Trophoblast cell (in vitro differentiated cells and primary cell): ENCODE results near the gene NFATC1.

Experiments
- DNase-seq, 2 donors: peaks; one replicate each; pipeline ENCODE4 v3.0.0-alpha.2; 2016
- H2AFZ ChIP-seq: 2 replicates; pipeline ENCODE4 v1.6.1; 2013; ENCODE audit warnings: low read length, moderate library complexity, mild to moderate bottlenecking; ENCODE audit not compliant: insufficient read depth, poor library complexity
- H2AK5ac ChIP-seq: 2 replicates; pipeline ENCODE4 v1.6.1; 2013; ENCODE audit warnings: mild to moderate bottlenecking, low read length
- H2BK120ac ChIP-seq: 2 replicates; pipeline ENCODE4 v1.6.1; 2013; ENCODE audit warnings: low read length, mild to moderate bottlenecking, moderate library complexity; ENCODE audit not compliant: insufficient read depth, poor library complexity
- H2BK12ac ChIP-seq: 2 replicates; pipeline ENCODE4 v1.6.1; 2013; ENCODE audit warnings: mild to moderate bottlenecking, low read length, moderate library complexity
- H2BK5ac ChIP-seq: 2 replicates; pipeline ENCODE4 v1.6.1; 2013; ENCODE audit warnings: low read length, low read depth, moderate library complexity, mild to moderate bottlenecking; ENCODE audit not compliant: poor library complexity
- H3K14ac ChIP-seq: 2 replicates; pipeline ENCODE4 v1.6.1; 2013; ENCODE audit warnings: mild to moderate bottlenecking, low read length
- H3K18ac ChIP-seq: 2 replicates; pipeline ENCODE4 v1.6.1; 2013; ENCODE audit warnings: mild to moderate bottlenecking, low read length
- H3K23ac ChIP-seq: 2 replicates; pipeline ENCODE4 v1.6.1; 2013; ENCODE audit warnings: low read length
- H3K27ac ChIP-seq: 2 replicates; pipeline ENCODE4 v1.5.1; 2013; ENCODE audit warnings: low read depth, mild to moderate bottlenecking, inconsistent platforms, low read length, moderate library complexity
- H3K27me3 ChIP-seq: 2 replicates; pipeline ENCODE4 v1.6.1; 2013; ENCODE audit warnings: inconsistent platforms, mild to moderate bottlenecking, low read length, moderate library complexity; ENCODE audit not compliant: insufficient read depth
- H3K36me3 ChIP-seq, 2 experiments: 1 replicate in 1 of 2; 2 replicates in 1 of 2; pipeline ENCODE4 v1.6.1; 2013; ENCODE audit warnings: low read length in 2 of 2, mild to moderate bottlenecking in 2 of 2, moderate library complexity in 1 of 2; ENCODE audit not compliant: insufficient read depth in 2 of 2, control insufficient read depth in 1 of 2
- H3K4ac ChIP-seq: 2 replicates; pipeline ENCODE4 v1.6.1; 2013; ENCODE audit warnings: low read depth, mild to moderate bottlenecking, low read length, moderate library complexity
- H3K4me1 ChIP-seq, 2 experiments: 1 replicate in 1 of 2; 2 replicates in 1 of 2; pipeline ENCODE4 v1.6.1; 2013; ENCODE audit warnings: low read length in 2 of 2, mild to moderate bottlenecking in 2 of 2, moderate library complexity in 1 of 2; ENCODE audit not compliant: insufficient read depth in 2 of 2, control insufficient read depth in 1 of 2
- H3K4me2 ChIP-seq: 2 replicates; pipeline ENCODE4 v1.6.1; 2013; ENCODE audit warnings: inconsistent platforms, mild to moderate bottlenecking, low read length, moderate library complexity
- H3K4me3 ChIP-seq: 2 replicates; pipeline ENCODE4 v1.5.1; 2013; ENCODE audit warnings: mild to moderate bottlenecking, low read depth, low read length, inconsistent platforms
- H3K79me1 ChIP-seq: one replicate; pipeline ENCODE4 v1.6.1; 2013; ENCODE audit warnings: low read length
- H3K79me2 ChIP-seq: 2 replicates; pipeline ENCODE4 v1.6.1; 2013; ENCODE audit warnings: low read length, mild to moderate bottlenecking; ENCODE audit not compliant: control insufficient read depth, insufficient read depth, poor library complexity
- H3K9ac ChIP-seq: 2 replicates; pipeline ENCODE4 v1.6.1; 2013; ENCODE audit warnings: mild to moderate bottlenecking, low read length
- H3K9me3 ChIP-seq: 2 replicates; pipeline ENCODE4 v1.6.1; 2013; ENCODE audit warnings: low read depth, mild to moderate bottlenecking, control low read depth, inconsistent platforms, low read length; ENCODE audit not compliant: insufficient read depth
- H4K12ac ChIP-seq: 2 replicates; pipeline ENCODE4 v1.6.1; 2013; ENCODE audit warnings: low read depth, mild to moderate bottlenecking, low read length, moderate library complexity
- H4K8ac ChIP-seq: 2 replicates; pipeline ENCODE4 v1.6.1; 2013; ENCODE audit warnings: low read depth, mild to moderate bottlenecking, low read length, moderate library complexity
- H4K91ac ChIP-seq: one replicate; pipeline ENCODE4 v1.6.1; 2013; ENCODE audit warnings: low read depth, mild to moderate bottlenecking, low read length, moderate library complexity
- WGBS: extraction: QIAGEN DNeasy Blood & Tissue Kit; methylation state at CpG from one replicate; pipeline ENCODE4 v1.1.7; 2013; ENCODE audit warnings: missing lambda C conversion rate; ENCODE audit not compliant: insufficient read length, insufficient coverage; ENCODE audit errors: extremely low coverage; 5-methylcytosine and 5-hydroxymethylcytosine counted together

Gene NFATC1

DNA sequence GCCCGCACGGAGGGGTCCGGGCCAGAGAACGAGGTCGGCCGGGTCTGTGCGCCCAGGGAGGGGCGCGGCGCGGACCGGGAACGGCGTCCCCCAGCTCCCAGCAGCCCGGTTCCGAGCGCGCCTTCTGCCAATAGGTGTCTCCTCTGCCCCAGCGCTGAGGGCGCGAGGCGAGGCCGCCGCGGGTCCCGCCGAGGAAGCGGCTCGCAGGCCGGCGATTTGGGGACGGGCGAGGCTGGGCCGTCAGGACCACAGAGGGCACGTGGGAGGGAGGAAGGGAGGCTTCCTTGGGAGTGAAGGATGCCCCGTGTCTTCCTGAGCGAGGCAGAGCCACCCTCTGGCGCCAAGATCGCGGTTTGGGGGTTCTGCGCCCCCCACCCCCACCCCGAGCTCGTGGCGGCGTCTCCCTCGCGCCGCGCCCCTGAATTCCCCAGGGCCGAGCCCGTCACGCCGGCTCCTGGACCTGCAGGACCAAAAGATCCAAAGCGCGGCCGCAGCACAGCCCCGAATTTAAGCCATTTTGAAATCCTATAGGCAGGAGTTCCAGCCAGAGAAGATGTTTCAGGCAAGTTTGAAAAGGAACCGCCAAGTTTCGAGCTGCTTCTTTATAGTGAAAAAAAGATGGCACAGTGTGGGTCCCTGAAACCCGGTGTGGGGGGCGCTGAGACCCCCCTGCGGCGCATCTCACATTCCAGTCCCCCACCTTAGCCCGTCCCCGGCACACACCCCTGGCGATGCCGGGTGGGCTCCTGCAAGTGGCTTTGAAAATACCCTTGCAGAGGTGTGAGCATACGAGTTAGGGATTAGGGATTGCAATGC lies 909 bp downstream of the NFATC1 start:
- Histone ChIP-seq H4K8ac (no peak overlapping the region), H4K12ac (no peak overlapping the region), H3K4me1 (peaks cover 0 to 9% of the 10 kb centered on the region in 2 experiments), H3K23ac (no peak overlapping the region), H3K14ac (no peak overlapping the region), H3K4me3 (peak overlapping the region; percentile 9), H3K18ac (no peak overlapping the region), H3K9me3 (no peaks in the 10 kb centered on the region), H3K79me2 (peaks cover 1% of the 10 kb centered on the region), H2AFZ (no peak overlapping the region), H2BK5ac (no peak overlapping the region), H2BK12ac (no peak overlapping the region), H3K36me3 (no peaks in the 10 kb centered on the region), H3K79me1 (no peaks in the 10 kb centered on the region), H3K4me2 (peak overlapping the region; percentile 91), H2BK120ac (no peak overlapping the region), H3K27me3 (peaks cover 70% of the 10 kb centered on the region), H4K91ac (no peak overlapping the region), H3K4ac (no peak overlapping the region), H3K27ac (no peak overlapping the region), H3K9ac (no peak overlapping the region), H2AK5ac (no peak overlapping the region)
- WGBS: no CpG with 5 or more reads among the region's 68 CpGs
- DNase-seq: peak in 1 of 2 donors; percentile 57

GRCh38 chr18:79397247-79397829 lies 1.6 kb downstream of the NFATC1 start:
- Histone ChIP-seq H3K4ac (no peak overlapping the region), H4K12ac (no peak overlapping the region), H3K36me3 (no peaks in the 10 kb centered on the region), H3K9me3 (no peaks in the 10 kb centered on the region), H2BK5ac (no peak overlapping the region), H3K9ac (no peak overlapping the region), H3K23ac (no peak overlapping the region), H3K27ac (no peak overlapping the region), H3K4me3 (no peak overlapping the region), H4K91ac (no peak overlapping the region), H3K14ac (no peak overlapping the region), H3K18ac (no peak overlapping the region), H2BK120ac (no peak overlapping the region), H3K4me1 (peaks cover 0 to 9% of the 10 kb centered on the region in 2 experiments), H2BK12ac (no peak overlapping the region), H2AK5ac (no peak overlapping the region), H3K27me3 (peaks cover 64% of the 10 kb centered on the region), H3K79me1 (no peaks in the 10 kb centered on the region), H3K4me2 (no peak overlapping the region), H3K79me2 (peaks cover 1% of the 10 kb centered on the region), H2AFZ (no peak overlapping the region), H4K8ac (no peak overlapping the region)
- no CpG with 5 or more reads among the region's 27 CpGs for WGBS
- DNase-seq: no peak

- no CpG with 5 or more reads among the region's 38 CpGs for WGBS
- H3K9ac ChIP-seq: no peak overlapping the region
- no peak overlapping the region for H3K14ac ChIP-seq
- H2BK12ac ChIP-seq: no peak overlapping the region
- no peak overlapping the region for H3K4me2 ChIP-seq
- no peak overlapping the region for H3K23ac ChIP-seq
- no peak overlapping the region for H4K91ac ChIP-seq
- peaks cover 61% of the 10 kb centered on the region for H3K27me3 ChIP-seq
- no peaks in the 10 kb centered on the region for H3K9me3 ChIP-seq
- H4K8ac ChIP-seq: no peak overlapping the region
- no peaks in the 10 kb centered on the region for H3K79me1 ChIP-seq
- no peak for DNase-seq
- H2AK5ac ChIP-seq: no peak overlapping the region
- H2AFZ ChIP-seq: no peak overlapping the region
- H3K4ac ChIP-seq: no peak overlapping the region
- H3K4me3 ChIP-seq: no peak overlapping the region
- peaks cover 1% of the 10 kb centered on the region for H3K79me2 ChIP-seq
- no peak overlapping the region for H3K18ac ChIP-seq
- peaks cover 0 to 12% of the 10 kb centered on the region in 2 experiments for H3K4me1 ChIP-seq
- no peaks in the 10 kb centered on the region for H3K36me3 ChIP-seq
- H2BK120ac ChIP-seq: no peak overlapping the region
- no peak overlapping the region for H3K27ac ChIP-seq
- no peak overlapping the region for H2BK5ac ChIP-seq
- H4K12ac ChIP-seq: no peak overlapping the region
These were observed 2.4 kb downstream of the NFATC1 start for GRCh38 chr18:79397830-79398761.

GRCh38 chr18:79399275-79400081 lies 3.7 kb downstream of the NFATC1 start:
- DNase-seq: no peak
- peak overlapping the region; percentile 41 for H4K8ac ChIP-seq
- peaks cover 1% of the 10 kb centered on the region for H3K79me2 ChIP-seq
- H3K4ac ChIP-seq: no peak overlapping the region
- H3K9ac ChIP-seq: no peak overlapping the region
- H3K36me3 ChIP-seq: no peaks in the 10 kb centered on the region
- H3K18ac ChIP-seq: no peak overlapping the region
- H2AK5ac ChIP-seq: no peak overlapping the region
- peaks cover 1 to 13% of the 10 kb centered on the region in 2 experiments for H3K4me1 ChIP-seq
- peaks cover 48% of the 10 kb centered on the region for H3K27me3 ChIP-seq
- H3K4me2 ChIP-seq: peak overlapping the region; percentile 87
- H3K14ac ChIP-seq: peak overlapping the region; percentile 32
- H3K27ac ChIP-seq: no peak overlapping the region
- H2BK5ac ChIP-seq: no peak overlapping the region
- no peak overlapping the region for H3K23ac ChIP-seq
- H2AFZ ChIP-seq: no peak overlapping the region
- H3K9me3 ChIP-seq: no peaks in the 10 kb centered on the region
- WGBS: no CpG with 5 or more reads among the region's 79 CpGs
- H2BK120ac ChIP-seq: no peak overlapping the region
- H4K12ac ChIP-seq: no peak overlapping the region
- no peaks in the 10 kb centered on the region for H3K79me1 ChIP-seq
- H4K91ac ChIP-seq: peak overlapping the region; percentile 42
- peak overlapping the region; percentile 66 for H3K4me3 ChIP-seq
- no peak overlapping the region for H2BK12ac ChIP-seq
